ENCODE measurements around the gene ACBD6.

The ACBD6 gene

DNA sequence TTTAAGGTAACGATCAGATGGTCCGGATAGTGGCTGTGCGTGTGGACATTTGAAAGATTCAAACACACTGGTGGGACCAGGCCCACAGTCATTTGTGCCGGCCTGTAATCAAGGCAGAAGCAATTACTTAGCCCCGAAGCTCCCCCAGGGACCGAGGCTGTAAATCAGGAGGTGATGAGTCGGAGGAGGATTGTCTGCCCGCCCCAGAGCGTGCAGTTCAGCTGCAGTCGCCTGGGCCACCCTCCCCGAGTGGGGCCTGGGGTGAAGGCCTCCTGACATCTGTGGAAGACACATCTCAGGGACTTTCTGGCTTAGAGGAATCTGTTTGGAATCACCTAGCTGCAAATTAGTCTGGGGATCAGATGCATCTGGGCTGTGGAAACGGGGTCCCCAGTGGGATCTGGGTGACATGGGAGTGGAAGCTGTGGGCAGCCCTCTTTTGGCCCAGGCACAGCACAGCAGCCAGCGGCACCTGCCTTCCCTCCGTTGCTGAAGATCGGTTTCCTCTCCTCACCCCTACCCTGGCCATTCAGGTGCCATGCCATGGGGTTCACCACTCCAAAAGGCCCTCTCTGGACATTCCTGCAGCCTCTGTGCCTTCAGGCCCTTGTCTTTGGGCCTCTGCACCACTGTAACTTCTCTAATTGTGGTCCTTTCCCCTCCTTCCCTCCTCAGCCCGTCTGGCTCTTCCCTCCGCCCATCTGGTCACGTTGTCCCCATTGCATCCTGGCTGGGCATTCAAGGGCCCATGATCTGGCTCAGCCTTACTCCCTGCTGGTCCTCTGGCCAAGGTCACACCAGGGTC lies 246.6 kb downstream of the ACBD6 start:
- DNase-seq: no peak
- in situ Hi-C loops (cut with MboI; ENCODE audit: low pct_unique_long_range_greater_than_20kb, low sequenced_read_pairs): loop anchor here (10.0 kb wide), 1 partner anchor 229 kb away; no protein-coding TSS in a partner anchor

DNA sequence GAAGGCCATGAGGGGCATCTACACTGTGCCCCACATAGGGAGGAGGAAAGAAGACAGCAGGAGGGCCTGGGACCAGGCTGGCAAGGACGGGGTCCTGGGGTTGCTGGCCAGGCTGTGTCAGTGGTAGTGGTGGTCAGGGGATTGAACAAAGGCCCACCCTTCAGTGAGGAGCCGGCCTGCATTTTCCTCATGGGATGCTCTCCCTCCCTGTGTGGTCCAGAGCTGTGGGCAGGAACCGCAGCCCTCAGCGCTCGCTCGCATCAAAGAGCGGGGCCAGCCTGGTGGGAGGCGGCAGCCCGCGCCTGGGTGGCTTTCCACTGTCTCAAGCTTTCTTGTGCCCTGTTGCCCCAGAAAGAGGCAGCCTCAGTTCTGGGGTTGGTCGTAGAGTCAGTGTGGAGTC lies 247.5 kb downstream of the ACBD6 start:
- no peak for DNase-seq
- in situ Hi-C loops (cut with MboI; ENCODE audit: low pct_unique_long_range_greater_than_20kb, low sequenced_read_pairs): loop anchor here (10.0 kb wide), 1 partner anchor 230 kb away; no protein-coding TSS in a partner anchor

DNA sequence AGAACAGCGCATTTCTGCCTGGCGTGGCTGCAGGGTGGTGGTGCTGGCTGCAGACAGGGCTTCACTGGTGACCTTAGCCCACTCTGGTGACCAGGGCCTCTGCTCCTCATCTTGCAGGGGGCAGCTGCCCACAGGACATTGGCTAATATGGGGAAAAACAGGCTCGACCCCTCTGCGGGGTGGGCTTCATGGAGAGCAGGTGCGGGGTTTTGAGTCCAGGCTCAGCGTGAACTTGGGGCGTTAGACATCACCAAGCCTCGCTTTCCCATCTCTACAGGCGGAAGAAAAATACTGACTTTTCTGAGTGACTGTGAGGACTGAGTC lies 247.9 kb downstream of the ACBD6 start:
- in situ Hi-C loops (cut with MboI; ENCODE audit: low pct_unique_long_range_greater_than_20kb, low sequenced_read_pairs): loop anchor here (10.0 kb wide), 1 partner anchor 230 kb away; no protein-coding TSS in a partner anchor
- no peak for DNase-seq

DNA sequence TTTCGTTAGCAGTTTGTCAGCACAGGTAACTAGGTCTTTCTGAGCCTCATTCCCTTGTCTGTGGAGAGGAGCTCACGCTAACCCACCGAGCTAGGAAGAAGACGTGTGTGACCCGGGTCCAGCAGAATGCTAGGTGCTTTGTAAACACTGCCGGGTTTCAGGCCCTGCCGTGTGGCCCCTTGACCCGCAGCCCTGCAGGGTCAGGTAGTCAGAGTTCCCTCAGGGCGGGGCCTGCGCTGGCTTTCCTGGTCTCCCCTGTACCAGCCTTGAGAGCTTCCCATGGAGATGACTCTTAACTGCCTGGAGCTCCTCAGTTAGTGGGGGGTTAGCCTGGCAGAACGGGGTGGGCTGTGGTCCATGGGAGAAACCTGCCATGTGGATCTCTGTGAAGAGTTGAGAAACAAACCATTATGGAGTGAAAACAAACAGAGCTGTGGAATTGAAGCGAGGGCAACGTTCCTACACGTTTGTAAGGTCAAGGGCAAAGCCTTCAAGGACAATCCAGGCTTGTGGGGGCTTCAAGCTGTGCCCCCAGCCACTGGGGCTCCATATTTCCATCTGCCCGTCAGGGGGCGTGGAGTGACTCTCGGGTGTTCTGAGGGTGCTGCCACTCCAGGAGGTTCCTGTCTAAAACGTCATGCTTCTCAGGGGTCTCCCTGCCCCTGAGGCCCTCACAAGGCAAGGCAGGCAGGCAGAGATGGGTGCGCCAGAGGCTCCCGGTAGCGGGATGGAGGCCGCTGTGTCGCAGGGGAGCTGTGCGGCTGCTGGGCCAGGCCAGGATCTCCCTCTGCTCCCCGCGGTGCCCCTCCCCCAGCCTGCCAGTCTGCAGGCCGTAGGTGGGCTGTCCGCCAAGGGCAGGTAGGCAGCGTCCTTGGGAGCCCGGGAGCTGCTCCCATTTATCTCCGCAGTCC lies 248.5 kb downstream of the ACBD6 start:
- DNase-seq: no peak
- in situ Hi-C loops (cut with MboI; ENCODE audit: low pct_unique_long_range_greater_than_20kb, low sequenced_read_pairs): loop anchor here (10.0 kb wide), 1 partner anchor 231 kb away; no protein-coding TSS in a partner anchor

DNA sequence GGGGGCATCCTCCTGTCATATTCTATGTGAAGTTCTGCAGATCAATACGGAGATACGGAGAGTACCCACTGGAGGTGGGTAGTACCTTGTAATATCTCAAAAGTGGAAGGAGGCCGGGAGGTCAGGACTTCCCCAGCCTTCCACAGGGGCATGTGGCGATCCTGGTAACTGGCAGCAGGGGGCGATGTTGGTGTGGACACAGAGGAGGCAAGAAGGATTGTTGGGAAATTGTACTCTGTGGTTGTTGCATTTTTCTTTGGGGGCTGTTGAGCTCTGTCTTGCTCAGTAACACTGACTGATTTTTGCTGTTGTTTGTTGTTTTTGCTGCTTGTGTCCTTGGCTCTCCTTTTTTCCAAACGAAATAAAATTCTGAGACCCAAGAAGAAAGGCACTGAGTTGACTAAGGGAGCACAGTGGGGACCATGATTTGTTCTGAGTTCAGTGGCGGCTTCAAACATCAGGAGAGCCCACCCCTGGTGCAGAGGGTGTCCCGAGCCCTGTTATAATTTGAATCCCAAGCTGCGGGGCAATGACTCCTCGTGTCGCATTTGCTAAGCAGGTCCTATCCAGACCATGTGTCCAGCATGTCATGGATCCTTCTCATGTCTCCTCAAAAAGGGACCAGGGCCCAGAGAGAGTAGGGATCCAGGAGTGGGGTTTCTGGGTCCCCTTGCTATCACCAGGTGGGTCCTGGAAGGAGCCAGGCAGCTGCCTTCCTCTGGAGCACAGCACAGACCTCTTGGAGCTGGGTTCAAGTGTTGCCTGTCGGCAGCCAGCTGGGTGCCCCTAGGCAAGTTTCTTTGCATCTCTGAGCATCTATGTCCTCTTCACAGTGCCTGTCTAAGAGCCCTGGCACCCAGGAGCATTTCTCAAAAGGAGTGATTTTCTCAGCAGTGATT lies 249.5 kb downstream of the ACBD6 start:
- in situ Hi-C loops (cut with MboI; ENCODE audit: low pct_unique_long_range_greater_than_20kb, low sequenced_read_pairs): loop anchor here (10.0 kb wide), 1 partner anchor 232 kb away; no protein-coding TSS in a partner anchor
- DNase-seq: peak; percentile 89

DNA sequence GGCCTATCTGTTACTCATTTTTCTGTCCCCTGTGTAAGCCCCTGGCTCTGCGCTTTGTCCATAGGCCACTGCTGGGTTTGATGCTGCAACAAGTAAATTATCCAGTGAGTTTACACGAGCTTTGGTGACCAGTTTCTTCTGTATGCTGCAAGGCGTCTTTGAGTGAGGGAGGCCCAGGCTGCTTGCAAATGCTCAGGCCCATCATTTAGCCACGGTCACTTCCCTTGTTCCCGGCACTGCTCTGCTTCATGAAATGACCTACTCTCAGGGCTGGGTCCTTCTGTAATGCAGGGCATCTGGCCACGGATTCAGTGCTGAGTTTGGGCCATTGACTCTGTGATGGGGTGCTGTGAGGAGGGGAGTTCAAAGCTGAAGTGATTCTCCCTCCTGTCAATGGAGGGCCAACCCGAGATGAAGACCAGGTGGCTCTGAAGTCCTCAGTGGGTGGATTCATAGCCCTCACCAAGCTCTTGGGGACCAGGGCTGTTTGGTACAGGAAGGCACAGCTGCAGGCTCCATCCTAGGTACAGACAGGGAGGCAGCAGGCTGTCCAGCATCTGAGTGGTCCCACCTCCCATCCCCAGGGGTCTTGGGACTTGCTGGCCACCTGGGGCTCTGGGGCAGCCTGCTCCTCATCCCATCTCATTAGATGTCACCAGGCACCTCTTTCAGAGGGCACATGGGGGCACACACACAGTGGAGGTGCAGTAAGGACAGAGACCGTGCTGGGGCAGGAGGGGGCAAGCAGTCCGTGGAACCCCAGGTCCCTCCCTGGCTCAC lies 250.7 kb downstream of the ACBD6 start:
- in situ Hi-C loops (cut with MboI; ENCODE audit: low pct_unique_long_range_greater_than_20kb, low sequenced_read_pairs): loop anchor here (10.0 kb wide), 1 partner anchor 233 kb away; no protein-coding TSS in a partner anchor

DNA sequence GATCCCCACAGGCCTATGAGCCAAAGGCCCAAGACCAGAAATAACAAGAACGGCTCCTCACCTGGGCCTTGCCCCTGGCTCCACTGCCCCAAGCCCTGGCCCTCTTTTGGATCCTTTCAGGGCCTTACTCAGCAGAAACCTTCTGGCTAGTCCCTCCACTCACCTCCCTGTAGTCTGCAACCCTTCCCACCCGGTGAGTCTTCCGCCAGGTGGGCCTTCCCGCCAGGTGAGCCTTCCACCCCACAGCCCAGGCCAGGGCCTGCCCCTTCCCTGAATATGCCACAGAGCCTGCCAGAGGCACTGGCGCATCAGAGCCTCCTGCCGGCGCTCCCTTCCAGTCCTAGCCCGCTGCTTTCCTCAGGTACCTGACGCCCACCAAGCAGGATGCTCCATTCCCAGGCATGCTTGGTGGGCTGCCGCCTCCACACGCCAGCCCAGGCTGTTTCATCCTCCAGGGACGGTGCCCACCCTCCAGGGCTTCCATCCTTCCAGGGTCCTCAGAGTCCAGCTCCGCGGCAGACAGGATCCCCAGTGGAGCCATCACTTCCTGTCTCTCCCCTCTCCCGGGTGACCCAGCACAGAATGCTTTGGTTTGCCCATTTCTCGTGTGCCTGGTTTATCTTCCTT lies 251.4 kb downstream of the ACBD6 start:
- DNase-seq: no peak
- in situ Hi-C loops (cut with MboI; ENCODE audit: low pct_unique_long_range_greater_than_20kb, low sequenced_read_pairs): loop anchor here (10.0 kb wide), 1 partner anchor 234 kb away; no protein-coding TSS in a partner anchor

More for the DNA sequence above, 250.7 kb downstream of the ACBD6 start:
- no peak for DNase-seq

DNA sequence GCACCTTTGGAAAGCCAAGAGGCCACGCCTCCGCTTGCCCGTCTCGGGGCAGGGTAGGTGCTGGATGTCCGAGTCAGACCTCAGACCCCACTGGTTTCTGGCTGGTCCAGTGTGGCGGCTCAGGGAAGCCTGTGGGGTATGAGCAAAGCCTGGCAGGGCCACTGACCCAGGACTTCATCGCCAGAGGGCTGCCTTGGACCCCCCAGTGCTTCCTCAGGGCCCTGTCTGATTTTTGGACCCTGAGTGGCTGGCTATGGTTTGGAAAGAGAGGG lies 251.9 kb downstream of the ACBD6 start:
- DNase-seq: no peak
- in situ Hi-C loops (cut with MboI; ENCODE audit: low pct_unique_long_range_greater_than_20kb, low sequenced_read_pairs): loop anchor here (10.0 kb wide), 1 partner anchor 234 kb away; no protein-coding TSS in a partner anchor

DNA sequence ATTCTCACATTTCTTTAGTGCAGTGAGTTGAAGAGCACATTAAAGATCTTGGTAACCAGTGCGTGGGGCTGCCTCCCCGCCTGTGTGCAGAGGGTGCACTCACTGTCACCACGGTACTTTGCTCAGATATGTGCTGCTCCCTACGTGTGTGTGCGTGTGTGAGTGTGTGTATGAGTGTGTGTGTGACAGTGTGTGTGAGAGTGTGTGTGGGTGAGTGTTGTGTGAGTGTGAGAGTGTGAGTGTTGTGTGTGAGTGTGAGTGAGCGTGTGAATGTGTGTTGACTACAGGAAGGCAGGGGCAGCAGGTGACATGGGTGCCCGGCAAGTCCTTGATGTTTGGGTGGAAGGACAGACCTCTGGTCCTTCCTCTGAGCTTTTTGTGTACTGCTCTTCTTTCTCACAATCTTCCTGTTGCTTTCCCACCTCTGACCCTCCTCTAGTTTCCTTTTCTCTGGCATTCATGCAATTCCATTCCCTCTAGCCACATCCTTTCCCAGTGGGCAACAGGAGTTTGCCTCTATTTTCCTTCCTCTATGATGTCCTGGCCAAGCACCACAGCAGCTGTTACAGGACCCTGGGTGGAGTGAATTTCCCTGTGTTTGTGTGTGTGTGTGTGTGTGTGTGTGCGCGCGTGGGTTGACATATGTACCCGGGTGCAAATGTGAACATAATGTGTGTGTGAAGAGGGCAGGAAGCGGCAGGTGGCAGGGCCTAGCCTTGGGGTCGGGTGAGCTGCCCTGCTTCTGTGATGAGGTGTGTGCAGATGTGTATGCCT lies 252.5 kb downstream of the ACBD6 start:
- in situ Hi-C loops (cut with MboI; ENCODE audit: low pct_unique_long_range_greater_than_20kb, low sequenced_read_pairs): loop anchor here (10.0 kb wide), 1 partner anchor 235 kb away; no protein-coding TSS in a partner anchor
- DNase-seq: no peak

DNA sequence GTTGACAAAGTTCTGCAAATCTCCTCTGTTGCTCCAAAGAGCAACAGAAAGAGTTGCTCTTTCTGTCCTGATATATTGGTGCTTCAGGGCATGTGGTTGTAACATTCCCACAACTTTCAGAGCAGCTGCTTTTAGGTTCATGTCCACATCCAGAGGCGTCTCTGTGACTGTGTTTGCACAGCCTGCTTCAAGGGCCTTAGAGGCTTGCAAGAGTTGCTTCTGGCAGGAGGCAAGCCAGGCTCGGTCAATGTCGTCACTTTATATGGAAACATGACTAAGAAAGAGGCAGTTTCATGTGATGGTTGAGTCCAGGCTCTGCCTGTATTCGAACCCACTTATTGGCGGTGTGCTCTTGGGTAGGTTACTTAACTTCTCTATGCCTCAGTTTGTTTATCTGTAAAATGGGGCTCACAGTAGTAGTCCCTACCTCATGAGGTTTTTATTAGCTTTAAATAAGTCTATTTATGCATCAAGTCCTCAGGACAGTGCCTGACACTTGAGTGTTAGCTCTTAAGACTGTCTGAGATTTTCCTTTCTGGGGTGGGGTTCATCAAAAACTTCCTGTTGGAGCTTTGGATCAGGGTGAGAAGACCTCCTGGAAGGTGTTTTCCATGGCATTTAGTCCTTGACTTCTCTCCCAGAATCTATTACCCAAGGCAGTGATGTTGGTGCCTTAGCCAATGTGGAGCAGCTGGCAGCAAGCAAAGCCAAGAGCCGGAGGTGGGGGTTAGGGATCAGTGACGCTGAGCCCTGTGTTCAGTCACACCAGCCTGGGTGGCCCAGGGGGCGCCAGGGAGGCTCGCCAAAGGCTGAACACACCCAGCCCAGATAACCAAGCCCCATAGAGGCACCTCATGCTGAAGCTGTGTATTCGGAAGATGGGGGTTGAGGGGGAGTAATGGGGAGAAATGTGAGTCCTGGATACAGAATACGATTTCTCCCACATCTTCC lies 253.4 kb downstream of the ACBD6 start:
- DNase-seq: peak; percentile 27
- in situ Hi-C loops (cut with MboI; ENCODE audit: low pct_unique_long_range_greater_than_20kb, low sequenced_read_pairs): no loop called here

DNA sequence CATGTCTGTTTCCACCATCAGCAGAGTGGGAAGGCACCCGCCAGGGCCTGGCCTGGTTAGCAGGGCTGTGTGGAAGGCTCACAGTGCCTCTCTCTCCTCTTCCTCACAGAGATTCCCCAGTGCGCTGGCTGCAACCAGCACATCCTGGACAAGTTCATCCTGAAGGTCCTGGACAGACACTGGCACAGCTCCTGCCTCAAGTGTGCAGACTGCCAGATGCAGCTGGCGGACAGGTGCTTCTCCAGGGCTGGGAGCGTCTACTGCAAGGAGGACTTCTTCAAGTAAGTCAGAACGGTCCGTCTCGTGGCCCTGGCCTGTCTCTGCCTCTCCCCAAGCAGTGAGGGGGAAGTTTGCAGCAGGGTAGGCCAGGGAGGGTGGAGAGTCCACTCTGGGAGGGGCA lies 254.2 kb downstream of the ACBD6 start:
- in situ Hi-C loops (cut with MboI; ENCODE audit: low pct_unique_long_range_greater_than_20kb, low sequenced_read_pairs): no loop called here
- no peak for DNase-seq

DNA sequence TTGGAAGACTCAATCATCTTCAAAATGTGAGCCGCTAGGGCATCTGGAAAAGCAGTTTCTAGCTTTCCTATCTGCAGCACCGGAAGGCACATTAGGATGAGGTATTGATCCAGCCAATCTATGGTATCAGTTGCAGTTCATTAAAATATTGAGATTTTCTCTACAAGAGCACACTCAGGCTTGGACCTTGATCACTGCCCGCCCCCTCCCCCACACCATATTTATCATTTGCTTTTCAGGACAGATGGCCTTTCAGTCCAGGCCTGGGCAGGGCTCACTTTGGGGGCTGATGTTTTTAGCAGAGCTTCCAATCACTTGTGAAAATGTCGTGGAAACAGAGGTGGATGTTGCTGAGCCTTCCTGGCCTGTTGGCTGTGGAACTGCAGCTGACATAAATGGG lies 254.8 kb downstream of the ACBD6 start:
- in situ Hi-C loops (cut with MboI; ENCODE audit: low pct_unique_long_range_greater_than_20kb, low sequenced_read_pairs): no loop called here
- DNase-seq: no peak

DNA sequence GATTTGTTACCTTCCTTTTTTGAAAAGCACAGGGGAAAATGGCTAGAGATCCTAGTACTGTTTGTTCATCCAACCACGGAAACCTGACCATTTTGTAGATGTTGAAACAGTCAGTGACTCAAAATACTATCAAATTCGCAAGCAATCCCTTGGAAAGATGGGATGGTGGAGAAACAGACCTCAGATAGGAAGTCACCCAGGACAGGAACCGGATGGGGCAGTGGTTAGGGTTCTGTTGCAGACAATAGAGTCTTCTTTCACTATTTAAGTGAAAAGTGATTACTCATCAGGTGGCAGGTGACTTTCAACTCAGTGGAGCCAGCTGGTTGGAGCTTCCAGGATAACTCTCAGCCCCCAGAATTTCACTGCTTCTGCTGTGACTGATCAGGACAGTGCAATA lies 255.3 kb downstream of the ACBD6 start:
- in situ Hi-C loops (cut with MboI; ENCODE audit: low pct_unique_long_range_greater_than_20kb, low sequenced_read_pairs): no loop called here
- no peak for DNase-seq

DNA sequence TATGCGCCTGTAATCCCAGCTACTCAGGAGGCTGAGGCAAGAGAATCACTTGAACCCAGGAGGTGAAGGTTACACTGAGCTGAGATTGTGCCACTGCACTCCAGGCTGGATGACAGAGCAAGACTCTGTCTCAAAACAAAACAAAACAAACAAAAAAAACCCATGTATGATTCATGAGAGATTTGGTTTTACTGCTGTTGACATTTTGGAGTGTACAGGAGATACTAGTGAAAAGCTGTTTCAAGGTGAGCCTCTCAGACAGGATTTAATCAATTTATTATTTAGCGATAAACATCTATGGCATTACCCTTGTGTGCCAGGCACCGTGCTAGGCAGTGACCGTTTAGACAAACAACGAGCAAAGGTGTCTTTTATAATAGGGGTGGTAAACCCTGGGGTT lies 255.8 kb downstream of the ACBD6 start:
- in situ Hi-C loops (cut with MboI; ENCODE audit: low pct_unique_long_range_greater_than_20kb, low sequenced_read_pairs): no loop called here
- DNase-seq: no peak

DNA sequence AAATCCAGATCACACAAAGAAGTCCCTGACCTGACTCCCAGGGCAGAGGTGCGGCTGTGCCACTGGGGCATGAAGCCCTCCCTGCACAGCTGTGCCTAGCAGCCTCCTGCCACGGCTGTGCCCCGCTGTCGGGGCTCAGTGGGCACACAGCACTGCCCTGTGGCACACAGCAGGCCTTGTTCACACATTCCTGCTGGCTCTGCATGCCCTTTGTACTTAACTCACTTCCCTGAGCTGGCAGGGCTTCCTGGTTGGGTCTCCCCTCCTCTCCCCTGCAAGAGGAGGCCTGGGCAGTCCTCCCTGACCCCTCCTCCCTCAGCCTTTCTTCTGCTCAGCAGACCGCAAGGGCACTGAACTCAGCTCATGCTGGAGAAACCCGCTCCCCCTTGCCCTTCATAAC lies 257.5 kb downstream of the ACBD6 start:
- in situ Hi-C loops (cut with MboI; ENCODE audit: low pct_unique_long_range_greater_than_20kb, low sequenced_read_pairs): no loop called here
- no peak for DNase-seq

DNA sequence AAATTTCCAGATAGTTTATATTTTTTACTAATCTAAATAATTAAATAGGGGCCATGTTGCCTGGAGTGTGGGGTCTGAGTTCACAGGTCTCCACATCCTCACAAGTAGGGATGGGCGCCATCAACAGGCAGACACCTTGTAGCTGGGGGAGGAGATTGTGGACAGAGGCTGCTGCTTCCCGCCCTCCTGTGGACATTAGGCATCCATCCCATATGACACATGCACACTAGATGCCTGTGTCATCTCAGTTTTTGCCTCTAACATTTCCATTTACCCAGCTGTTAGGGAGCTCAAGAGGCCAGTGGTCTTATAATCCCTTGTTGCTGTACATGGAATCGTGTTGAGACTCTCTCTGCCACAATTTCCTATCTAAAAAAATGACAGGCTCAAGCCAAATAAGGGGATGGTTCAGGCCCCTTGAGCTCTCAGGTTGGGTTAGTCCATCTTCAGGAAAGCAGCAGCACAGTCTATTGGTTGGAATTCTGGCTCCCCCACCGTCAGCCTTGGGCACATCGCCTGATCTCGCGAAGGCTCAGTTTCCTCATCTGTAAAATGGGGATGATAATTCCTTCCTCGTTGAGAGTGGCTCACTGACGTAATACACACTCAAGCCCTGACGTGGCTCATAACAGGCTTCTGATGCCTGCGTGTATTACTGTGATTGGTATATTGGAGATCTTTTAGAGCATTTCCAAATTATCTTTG lies 258.7 kb downstream of the ACBD6 start:
- DNase-seq: no peak
- in situ Hi-C loops (cut with MboI; ENCODE audit: low pct_unique_long_range_greater_than_20kb, low sequenced_read_pairs): no loop called here

All from KBM-7 (cell line).